OCI-LY1 (cell line): ENCODE results near the gene NRP1.

Experiments
- H2AFZ ChIP-seq: fragments of 200-600 bp; sonication (generic), shearing (Covaris generic); 2 replicates; pipeline ENCODE4 v1.6.0; 2014; ENCODE audit warnings: antibody characterized with exemption, mild to moderate bottlenecking, low read length
- H3F3A ChIP-seq: fragments of 200-600 bp; sonication (generic), shearing (Covaris generic); 2 replicates; pipeline ENCODE4 v1.6.0; 2014; ENCODE audit warnings: mild to moderate bottlenecking, antibody characterized with exemption, low read length, moderate library complexity; ENCODE audit not compliant: insufficient read depth
- H3K27ac ChIP-seq: fragments of 200-600 bp; sonication (generic); 2 replicates; pipeline ENCODE4 v1.5.1; 2014; ENCODE audit warnings: low read length, mixed run types, mild to moderate bottlenecking, low read depth; ENCODE audit not compliant: poor library complexity, severe bottlenecking
- H3K27me3 ChIP-seq: fragments of 200-600 bp; sonication (generic); 2 replicates; pipeline ENCODE4 v1.6.0; 2014; ENCODE audit warnings: antibody characterized with exemption, mild to moderate bottlenecking, low read length, moderate library complexity; ENCODE audit not compliant: insufficient read depth
- H3K36me3 ChIP-seq: fragments of 200-600 bp; sonication (generic); 2 replicates; pipeline ENCODE4 v1.6.1; 2014; ENCODE audit warnings: mild to moderate bottlenecking, antibody characterized with exemption, low read length, moderate library complexity, mixed read lengths; ENCODE audit not compliant: insufficient read depth
- H3K4me1 ChIP-seq: fragments of 200-600 bp; sonication (generic); 2 replicates; pipeline ENCODE4 v1.5.1; 2014; ENCODE audit warnings: mild to moderate bottlenecking, low read length, moderate library complexity; ENCODE audit not compliant: insufficient read depth, severe bottlenecking
- H3K4me2 ChIP-seq: fragments of 200-600 bp; sonication (generic), shearing (Covaris generic); 2 replicates; pipeline ENCODE4 v1.6.1; 2014; ENCODE audit warnings: low read length
- H3K4me3 ChIP-seq: fragments of 200-600 bp; sonication (generic); 2 replicates; pipeline ENCODE4 v1.5.1; 2014; ENCODE audit warnings: low read length, low read depth, mild to moderate bottlenecking, mixed read lengths; ENCODE audit not compliant: poor library complexity, severe bottlenecking
- H3K79me2 ChIP-seq: fragments of 200-600 bp; shearing (Covaris generic); 2 replicates; pipeline ENCODE4 v1.6.1; 2016; ENCODE audit warnings: mixed run types, low read length, mixed read lengths; ENCODE audit not compliant: insufficient read depth
- H3K9ac ChIP-seq: fragments of 200-600 bp; sonication (generic), shearing (Covaris generic); 2 replicates; pipeline ENCODE4 v1.6.1; 2014; ENCODE audit warnings: mild to moderate bottlenecking, low read length, mixed read lengths
- H3K9me2 ChIP-seq: fragments of 200-600 bp; sonication (generic), shearing (Covaris generic); 2 replicates; pipeline ENCODE4 v1.6.1; 2014; ENCODE audit warnings: low read depth, mild to moderate bottlenecking, low read length, mixed read lengths
- H3K9me3 ChIP-seq: fragments of 200-600 bp; shearing (Covaris generic); 2 replicates; pipeline ENCODE4 v1.6.1; 2014; ENCODE audit warnings: low read length, mixed read lengths
- H4K20me1 ChIP-seq: fragments of 200-600 bp; sonication (generic), shearing (Covaris generic); 2 replicates; pipeline ENCODE4 v1.6.0; 2016; ENCODE audit warnings: mild to moderate bottlenecking, low read length; ENCODE audit not compliant: insufficient read depth
- EZH2 ChIP-seq: fragments of 200-600 bp; sonication (generic), shearing (Covaris generic); IDR thresholded peaks from 2 replicates; pipeline ENCODE4 v1.8.0; 2017; ENCODE audit warnings: borderline replicate concordance, mixed run types, mild to moderate bottlenecking, antibody characterized with exemption, low read length, moderate library complexity, mixed read lengths
- TF ChIP-seq, protein P1 (sequence below): fragments of 200-600 bp; sonication (generic), shearing (Covaris generic); IDR thresholded peaks from 2 replicates; pipeline ENCODE4 v1.5.1; 2017; ENCODE audit warnings: mild to moderate bottlenecking, antibody characterized with exemption, low read length, moderate library complexity, mixed read lengths

NRP1 gene

DNA sequence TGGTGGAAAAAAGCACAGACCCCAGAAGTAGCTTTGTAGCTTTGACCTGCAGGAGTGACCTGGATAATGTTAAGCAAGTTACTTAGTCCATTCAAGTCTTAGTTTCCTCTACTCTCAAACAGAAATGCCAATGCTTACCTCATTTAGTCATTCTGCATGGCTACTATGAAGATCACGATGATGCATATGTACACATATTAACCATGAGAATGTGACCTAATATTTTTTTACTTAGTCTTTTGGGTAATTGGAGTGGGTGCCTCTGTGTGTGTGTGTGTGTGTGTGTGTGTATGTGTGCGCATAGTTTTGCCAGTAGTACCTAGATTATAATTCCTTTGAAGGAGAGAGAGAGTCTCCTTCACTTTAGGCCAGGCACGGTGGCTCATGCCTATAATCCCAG, 95.8 kb downstream of the NRP1 start:
- Histone ChIP-seq H2AFZ (no peak overlapping the region), H3K4me3 (no peak overlapping the region), H3K9me2 (no peaks in the 10 kb centered on the region), H3K4me2 (no peak overlapping the region), H3K36me3 (no peaks in the 10 kb centered on the region), H3K9me3 (no peaks in the 10 kb centered on the region), H3F3A (no peaks in the 10 kb centered on the region), H3K4me1 (no peaks in the 10 kb centered on the region), H3K79me2 (no peaks in the 10 kb centered on the region), H3K27me3 (no peaks in the 10 kb centered on the region), H4K20me1 (no peaks in the 10 kb centered on the region), H3K9ac (no peak overlapping the region), H3K27ac (no peak overlapping the region)
- no peak for TF ChIP-seq EZH2
- TF ChIP-seq, protein P1, sequence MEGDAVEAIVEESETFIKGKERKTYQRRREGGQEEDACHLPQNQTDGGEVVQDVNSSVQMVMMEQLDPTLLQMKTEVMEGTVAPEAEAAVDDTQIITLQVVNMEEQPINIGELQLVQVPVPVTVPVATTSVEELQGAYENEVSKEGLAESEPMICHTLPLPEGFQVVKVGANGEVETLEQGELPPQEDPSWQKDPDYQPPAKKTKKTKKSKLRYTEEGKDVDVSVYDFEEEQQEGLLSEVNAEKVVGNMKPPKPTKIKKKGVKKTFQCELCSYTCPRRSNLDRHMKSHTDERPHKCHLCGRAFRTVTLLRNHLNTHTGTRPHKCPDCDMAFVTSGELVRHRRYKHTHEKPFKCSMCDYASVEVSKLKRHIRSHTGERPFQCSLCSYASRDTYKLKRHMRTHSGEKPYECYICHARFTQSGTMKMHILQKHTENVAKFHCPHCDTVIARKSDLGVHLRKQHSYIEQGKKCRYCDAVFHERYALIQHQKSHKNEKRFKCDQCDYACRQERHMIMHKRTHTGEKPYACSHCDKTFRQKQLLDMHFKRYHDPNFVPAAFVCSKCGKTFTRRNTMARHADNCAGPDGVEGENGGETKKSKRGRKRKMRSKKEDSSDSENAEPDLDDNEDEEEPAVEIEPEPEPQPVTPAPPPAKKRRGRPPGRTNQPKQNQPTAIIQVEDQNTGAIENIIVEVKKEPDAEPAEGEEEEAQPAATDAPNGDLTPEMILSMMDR = no peak

DNA sequence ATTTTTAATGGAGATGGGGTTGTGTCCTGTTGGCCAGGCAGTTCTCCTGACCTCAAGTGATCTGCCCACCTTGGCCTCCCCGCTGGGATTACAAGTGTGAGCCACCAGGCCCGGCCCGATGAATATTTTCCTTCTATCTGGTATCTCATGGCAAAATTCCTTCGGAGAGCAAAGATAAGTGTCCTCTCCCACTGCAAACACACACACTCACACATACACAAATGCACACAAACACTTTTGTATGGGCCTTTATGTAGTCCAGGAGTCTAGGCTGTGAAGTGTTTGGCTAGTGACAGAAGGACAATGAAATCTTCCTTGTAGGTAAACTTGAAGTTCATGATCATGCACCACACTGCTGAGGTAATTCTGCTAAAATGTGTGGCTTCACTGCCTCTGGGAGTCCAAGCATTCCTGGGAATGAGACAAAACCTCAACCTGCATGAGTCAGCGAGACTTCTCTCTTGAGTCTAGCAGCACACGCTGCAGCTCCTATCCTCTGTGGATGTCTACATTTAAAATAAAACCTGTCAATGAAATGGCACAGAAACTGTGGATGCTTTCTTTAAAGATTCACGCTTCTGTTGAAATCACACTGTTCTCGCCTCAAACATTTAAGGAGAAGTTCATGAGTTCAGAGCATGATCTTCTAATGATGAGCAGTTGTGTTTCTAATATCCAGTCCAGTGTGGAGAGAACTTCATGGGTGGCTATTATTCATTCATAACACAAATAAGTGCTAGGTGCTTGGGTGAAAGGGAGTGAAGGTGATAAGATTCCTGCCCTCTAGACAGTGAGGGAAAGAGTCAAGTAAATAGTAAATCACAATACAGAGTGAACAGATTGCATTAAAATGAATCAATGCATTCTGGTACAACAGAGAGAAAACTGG, 96.5 kb downstream of the NRP1 start:
- Histone ChIP-seq H4K20me1 (no peaks in the 10 kb centered on the region), H3K4me2 (no peak overlapping the region), H3K79me2 (no peaks in the 10 kb centered on the region), H3K4me1 (no peaks in the 10 kb centered on the region), H3K9me3 (no peaks in the 10 kb centered on the region), H3F3A (no peaks in the 10 kb centered on the region), H3K27me3 (no peaks in the 10 kb centered on the region), H3K36me3 (no peaks in the 10 kb centered on the region), H3K27ac (no peak overlapping the region), H3K9me2 (no peaks in the 10 kb centered on the region), H3K4me3 (no peak overlapping the region), H2AFZ (no peak overlapping the region), H3K9ac (no peak overlapping the region)
- TF ChIP-seq, protein P1 = no peak
- TF ChIP-seq EZH2 = no peak

DNA sequence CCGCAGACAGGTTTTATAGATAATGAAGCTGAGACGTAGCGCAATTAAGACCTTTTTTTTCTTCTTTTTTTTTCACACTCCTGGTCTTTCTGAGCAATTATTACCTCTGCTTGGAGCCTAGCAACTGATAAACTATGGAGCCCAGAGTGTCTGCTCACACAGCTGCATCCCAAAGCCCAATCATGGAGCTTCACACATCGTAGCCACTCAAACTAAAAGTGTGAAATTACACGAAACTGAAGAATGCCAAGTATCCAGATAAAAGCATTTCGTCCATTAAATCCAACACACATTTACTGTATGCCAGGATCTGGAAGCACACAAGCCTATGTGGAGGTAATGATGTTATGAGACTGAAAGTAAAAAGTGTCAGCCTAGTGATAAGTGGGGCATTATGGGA, 97.6 kb downstream of the NRP1 start:
- TF ChIP-seq, protein P1 = no peak
- TF ChIP-seq EZH2 = no peak
- Histone ChIP-seq H3K79me2 (no peaks in the 10 kb centered on the region), H2AFZ (no peak overlapping the region), H3K4me1 (no peaks in the 10 kb centered on the region), H3K36me3 (no peaks in the 10 kb centered on the region), H3K4me3 (no peak overlapping the region), H4K20me1 (no peaks in the 10 kb centered on the region), H3K27me3 (no peaks in the 10 kb centered on the region), H3K9ac (no peak overlapping the region), H3K4me2 (no peak overlapping the region), H3K9me3 (no peaks in the 10 kb centered on the region), H3K27ac (no peak overlapping the region), H3K9me2 (no peaks in the 10 kb centered on the region), H3F3A (no peaks in the 10 kb centered on the region)
